RWPE2 (cell line): Measurements from ENCODE around the gene ALPI.
A peak's percentile ranks its signal among the peaks of the same experiment; 100 is the strongest.

Experiments used
- ATAC-seq: fragments of 200-7000 bp; cut with Tn5 transposase; 3 replicates; pipeline ENCODE4 v1.9.1; 2021; ENCODE audit warnings: low read depth
- DNase-seq: peaks from one replicate; pipeline ENCODE4 v3.0.0-alpha.2; 2020; ENCODE audit warnings: low spot score
- H3K27ac ChIP-seq: fragments of 450-650 bp; 2 replicates; pipeline ENCODE4 v1.5.1; 2017; ENCODE audit warnings: mild to moderate bottlenecking; ENCODE audit not compliant: poor library complexity, severe bottlenecking
- H3K27me3 ChIP-seq: fragments of 250-450 bp; sonication (Bioruptor Pico); 2 replicates; pipeline ENCODE4 v1.5.1; 2021; ENCODE audit warnings: mild to moderate bottlenecking, moderate library complexity; ENCODE audit not compliant: insufficient read depth, poor library complexity, severe bottlenecking
- H3K36me3 ChIP-seq: fragments of 250-450 bp; sonication (Bioruptor Pico); 2 replicates; pipeline ENCODE4 v1.5.1; 2020; ENCODE audit warnings: low read depth, mild to moderate bottlenecking, moderate library complexity
- H3K4me1 ChIP-seq: fragments of 250-450 bp; sonication (Bioruptor Pico); 2 replicates; pipeline ENCODE4 v1.5.1; 2021; ENCODE audit warnings: mild to moderate bottlenecking, moderate library complexity; ENCODE audit not compliant: insufficient read depth, poor library complexity, severe bottlenecking
- H3K4me3 ChIP-seq: fragments of 250-450 bp; sonication (Bioruptor Pico); 2 replicates; pipeline ENCODE4 v1.5.1; 2021; ENCODE audit warnings: mild to moderate bottlenecking, moderate library complexity; ENCODE audit not compliant: severe bottlenecking
- H3K9me3 ChIP-seq: fragments of 250-450 bp; sonication (Bioruptor Pico); 2 replicates; pipeline ENCODE4 v1.5.1; 2021; ENCODE audit warnings: mild to moderate bottlenecking, moderate library complexity; ENCODE audit not compliant: severe bottlenecking
- CTCF ChIP-seq: fragments of 450-650 bp; IDR thresholded peaks from one replicate; pipeline ENCODE4 v1.5.1; 2017; ENCODE audit warnings: mild to moderate bottlenecking, moderate library complexity; ENCODE audit not compliant: poor library complexity, severe bottlenecking

ALPI gene

DNA sequence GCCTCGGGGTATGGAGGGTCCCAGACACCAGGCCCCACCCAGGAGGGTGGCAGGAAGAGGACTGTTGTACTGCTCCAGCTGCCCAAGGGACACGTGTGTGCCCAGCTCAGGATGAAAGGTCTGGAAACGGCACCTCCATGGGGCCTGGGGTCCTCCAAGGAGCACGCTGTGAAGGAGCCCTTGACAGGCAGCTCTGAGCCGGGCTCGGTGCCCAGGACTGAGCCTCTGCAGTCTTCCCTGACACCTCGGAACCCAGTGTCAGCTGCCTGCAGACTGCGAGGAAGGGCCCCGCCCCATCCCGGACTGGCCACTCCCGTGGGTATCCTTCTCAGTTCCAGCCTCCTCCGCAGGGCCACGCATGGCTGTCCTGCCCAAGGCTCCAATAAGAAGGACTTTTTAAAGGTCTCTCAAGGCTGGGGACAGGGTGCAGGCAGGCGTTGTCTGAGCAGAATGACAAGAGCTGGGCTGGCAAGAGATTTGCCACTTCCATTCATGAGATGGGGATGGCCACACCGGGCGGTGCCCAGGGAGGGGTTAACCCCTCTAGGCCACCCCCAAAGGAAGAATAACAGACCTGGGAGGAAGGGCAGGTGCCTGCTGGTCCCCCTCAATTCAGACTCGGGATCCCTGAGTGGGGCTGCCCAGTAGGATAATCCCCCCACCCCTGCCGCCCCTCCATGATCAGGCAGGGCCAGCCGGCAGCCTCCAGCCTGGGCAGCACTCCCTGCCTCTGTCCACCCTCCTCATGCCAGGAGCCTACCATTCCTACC, 22.8 kb downstream of the ALPI start:
- ATAC-seq, result no peak
- Histone ChIP-seq H3K9me3 (no peaks in the 10 kb centered on the region), H3K27ac (no peak overlapping the region), H3K4me1 (no peaks in the 10 kb centered on the region), H3K4me3 (no peak overlapping the region), H3K36me3 (no peaks in the 10 kb centered on the region), H3K27me3 (peaks cover 15% of the 10 kb centered on the region)
- peak; percentile 60 for DNase-seq
- no peak for TF ChIP-seq CTCF

- no peaks in the 10 kb centered on the region for H3K4me1 ChIP-seq
- H3K9me3 ChIP-seq, result no peaks in the 10 kb centered on the region
- ATAC-seq (no peak), DNase-seq (peak; percentile 49)
- H3K36me3 ChIP-seq, result no peaks in the 10 kb centered on the region
- peaks cover 10% of the 10 kb centered on the region for H3K27me3 ChIP-seq
- H3K4me3 ChIP-seq, result no peak overlapping the region
- no peak overlapping the region for H3K27ac ChIP-seq
- TF ChIP-seq CTCF, result no peak
Measured at GRCh38 chr2:232479341-232480200, 23.6 kb downstream of the ALPI start.

DNA sequence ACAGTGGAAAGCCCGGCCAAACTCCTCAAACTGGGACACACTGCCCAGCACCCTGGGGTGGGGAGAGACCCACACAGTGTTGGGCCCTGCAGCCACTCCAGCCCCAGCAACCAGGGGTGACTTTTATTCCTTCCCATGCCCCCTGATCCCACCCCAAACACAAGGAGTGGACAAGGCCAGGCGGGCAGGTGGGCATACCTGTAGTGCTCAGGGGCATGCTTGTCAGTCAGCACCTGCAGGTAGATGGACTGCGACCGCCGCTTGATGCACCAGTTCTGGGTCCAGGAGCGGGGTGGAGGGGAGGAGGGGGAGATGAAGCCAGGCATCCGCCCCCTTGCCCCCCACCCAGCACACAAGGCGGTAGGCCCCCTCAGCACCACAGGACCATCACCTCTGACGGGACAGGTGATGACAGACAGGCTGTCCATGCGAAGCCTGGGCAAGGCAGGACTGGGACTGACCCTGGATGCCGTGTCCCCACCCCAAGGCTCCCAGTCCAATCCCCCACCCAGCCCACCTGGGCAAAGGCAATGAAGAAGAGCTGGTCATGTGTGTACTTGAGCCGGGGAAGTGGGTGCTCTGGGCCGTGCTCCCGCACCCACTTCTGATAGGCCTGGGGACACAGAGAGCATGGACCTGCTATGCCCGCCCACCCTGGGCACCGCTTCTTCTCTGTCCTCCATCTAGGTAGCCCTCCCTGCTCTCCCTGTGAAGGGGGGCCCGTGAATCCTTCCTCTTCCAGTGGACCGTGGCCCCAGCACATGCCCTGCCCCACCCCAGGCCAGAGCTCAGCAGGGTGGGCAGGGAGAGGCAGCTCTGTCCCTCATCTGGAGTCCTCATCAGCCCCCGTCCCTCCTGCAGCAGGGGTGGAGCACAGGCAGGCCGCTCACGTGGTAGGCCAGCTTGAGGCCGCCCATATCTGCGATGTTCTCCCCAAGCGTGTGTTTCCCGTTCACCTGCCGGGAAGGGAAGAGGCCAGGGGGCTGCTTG, 24.5 kb downstream of the ALPI start:
- DNase-seq (peak; percentile 49), ATAC-seq (no peak)
- Histone ChIP-seq H3K36me3 (no peaks in the 10 kb centered on the region), H3K27me3 (peaks cover 17% of the 10 kb centered on the region), H3K27ac (no peak overlapping the region), H3K9me3 (no peaks in the 10 kb centered on the region), H3K4me1 (no peaks in the 10 kb centered on the region), H3K4me3 (no peak overlapping the region)
- no peak for TF ChIP-seq CTCF

DNA sequence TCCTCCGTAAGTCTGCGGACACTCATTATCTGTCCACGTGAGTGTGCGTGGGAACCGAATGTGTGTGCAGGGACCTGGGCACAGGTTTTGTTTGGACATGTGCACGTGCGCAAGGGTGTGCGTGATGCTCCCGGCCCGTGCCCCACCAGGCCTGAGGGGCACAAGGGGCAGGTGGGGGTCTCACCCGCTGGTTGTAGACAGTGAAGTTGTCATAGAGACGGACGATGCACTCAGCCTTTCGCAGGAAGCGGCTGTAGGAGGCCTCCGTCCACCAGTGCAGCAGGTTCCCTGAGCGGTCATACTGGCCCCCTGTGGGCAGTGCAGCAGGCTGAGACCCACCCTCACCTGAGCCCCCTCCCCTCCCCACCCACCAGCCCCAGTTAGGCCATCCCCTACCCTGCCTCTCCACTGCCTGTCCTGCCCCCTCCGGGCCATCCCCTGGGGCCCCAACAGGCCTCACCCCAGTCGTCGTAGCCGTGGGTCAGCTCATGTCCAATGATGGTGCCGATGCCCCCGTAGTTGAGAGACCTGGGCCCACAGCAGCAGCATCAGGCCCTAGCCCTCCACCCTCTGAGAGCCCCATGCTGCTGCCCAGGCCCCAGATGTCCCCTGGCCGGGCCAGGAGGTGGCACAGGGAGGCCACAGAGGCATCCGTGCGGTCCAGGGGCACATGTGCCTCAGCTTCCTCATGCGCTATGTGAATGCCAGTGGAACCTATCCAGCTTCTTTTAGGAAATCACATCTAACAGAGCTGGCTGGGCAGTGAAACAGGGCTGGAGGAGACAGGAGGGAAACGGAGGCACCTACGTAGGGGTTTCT, 25.6 kb downstream of the ALPI start:
- H3K27ac ChIP-seq, result no peak overlapping the region
- H3K4me1 ChIP-seq, result no peaks in the 10 kb centered on the region
- H3K27me3 ChIP-seq, result peaks cover 27% of the 10 kb centered on the region
- peak; percentile 42 for DNase-seq
- no peaks in the 10 kb centered on the region for H3K9me3 ChIP-seq
- no peak overlapping the region for H3K4me3 ChIP-seq
- TF ChIP-seq CTCF, result no peak
- no peak for ATAC-seq
- H3K36me3 ChIP-seq, result no peaks in the 10 kb centered on the region
